Measurements from ENCODE around the gene MRPS6. TPM values are rescaled to one million over a fixed set of nuclear protein-coding genes. Genes with fewer than 3 reads are reported as not detected.

MRPS6 gene
- total RNA-seq, 1 experiment from 2014 or later = 19.0 TPM

DNA sequence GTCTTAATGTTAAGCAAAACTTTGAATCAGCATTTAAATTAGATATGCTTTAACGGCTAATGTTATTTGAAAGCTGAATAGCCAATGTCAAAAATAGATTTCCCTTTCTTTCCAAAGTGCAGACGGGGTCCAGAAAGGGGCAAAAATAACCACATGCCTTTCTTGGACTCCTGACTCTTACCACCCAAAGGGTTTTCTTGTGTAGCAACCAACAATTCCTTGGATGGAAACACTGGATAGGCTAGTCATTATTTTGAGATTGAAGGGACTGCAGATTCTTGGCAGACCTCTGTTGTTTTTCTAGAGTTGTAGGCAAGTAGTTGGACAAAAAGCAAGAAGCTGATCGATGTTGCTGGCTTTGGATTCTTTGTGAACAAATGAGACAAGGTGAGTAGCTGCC lies 107.0 kb downstream of the MRPS6 start:
- DNase-seq (ENCODE audit: low spot score) = no peak

DNA sequence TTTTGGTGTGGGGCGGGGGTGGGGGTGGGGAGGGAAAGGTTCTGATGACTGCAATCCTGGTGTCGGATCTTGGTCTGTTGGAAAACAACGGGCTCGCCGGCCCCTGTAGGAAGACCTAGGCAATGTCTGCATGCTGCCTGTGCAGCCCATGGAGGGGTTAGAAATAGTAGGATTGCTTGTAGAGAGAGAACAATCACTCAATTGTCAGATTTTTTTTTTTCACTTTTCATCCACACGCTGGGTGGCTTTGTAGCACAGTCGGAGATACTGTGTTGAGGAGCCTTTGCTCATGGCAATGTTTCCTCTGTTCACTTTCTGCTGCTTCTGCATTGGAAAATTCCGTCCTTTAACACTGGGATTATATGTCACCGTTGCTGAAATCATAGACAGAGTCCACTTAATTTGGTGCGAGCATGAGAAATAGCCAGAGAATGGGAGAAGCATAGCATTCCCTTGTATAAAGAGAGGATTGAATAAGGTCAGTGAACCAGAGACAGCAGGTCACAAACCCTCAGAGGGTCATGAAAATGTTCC lies 107.5 kb downstream of the MRPS6 start:
- DNase-seq (ENCODE audit: low spot score) = no peak

DNA sequence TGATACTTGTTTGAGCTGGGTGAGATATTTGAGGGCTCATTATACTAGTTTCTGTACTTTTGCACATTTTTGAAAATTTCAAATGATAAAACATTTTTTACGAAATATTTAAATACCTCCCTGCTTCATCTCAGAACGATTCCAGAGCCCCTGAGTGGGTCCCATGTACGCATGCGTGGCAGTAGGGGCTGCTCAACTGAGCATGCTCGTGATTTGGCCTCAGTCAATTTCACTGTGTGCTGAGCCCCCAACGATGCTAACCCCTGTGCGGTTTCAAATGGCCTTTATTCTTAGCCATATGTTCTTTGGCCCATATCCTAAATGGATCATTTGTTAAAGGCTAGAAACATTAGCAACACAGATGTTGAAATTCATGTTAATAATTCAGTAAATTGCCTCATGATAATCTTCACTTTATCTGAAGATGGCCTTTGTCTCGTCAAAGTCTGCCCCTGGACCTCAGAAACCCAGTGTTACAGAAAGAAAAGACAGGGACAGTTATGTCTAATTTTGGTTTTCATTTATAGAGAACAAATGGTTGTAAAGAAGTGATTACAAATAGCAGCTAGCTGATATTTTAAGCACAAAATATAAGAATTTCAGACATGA lies 108.2 kb downstream of the MRPS6 start:
- no peak for DNase-seq (ENCODE audit: low spot score)

DNA sequence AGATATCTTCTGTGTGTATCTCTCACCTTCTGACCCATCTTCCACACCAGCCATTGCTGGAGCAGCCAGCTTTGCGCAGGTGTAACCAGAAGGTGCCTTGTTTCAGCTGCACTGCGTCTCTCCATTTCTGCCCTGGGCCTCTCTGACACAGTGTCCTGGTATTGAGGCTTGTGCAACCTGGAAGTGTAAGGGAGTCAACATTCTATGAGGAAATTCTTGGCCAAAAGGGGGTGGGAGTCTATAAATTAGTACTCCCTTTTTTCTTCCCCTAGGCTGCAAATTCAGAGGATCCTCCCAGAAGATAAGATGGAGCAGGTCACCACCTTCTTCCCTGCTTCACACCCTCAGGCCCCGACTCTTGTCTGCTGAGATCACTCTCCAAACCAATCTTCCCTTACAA lies 109.1 kb downstream of the MRPS6 start:
- no peak for DNase-seq (ENCODE audit: low spot score)

- DNase-seq (ENCODE audit: low spot score) = no peak
Observed at GRCh38 chr21:34183331-34183928, 110.1 kb downstream of the MRPS6 start.

- DNase-seq (ENCODE audit: low spot score) = no peak
Observed at GRCh38 chr21:34184232-34184631, 110.9 kb downstream of the MRPS6 start.

GRCh38 chr21:34185026-34185750 lies 111.8 kb downstream of the MRPS6 start:
- DNase-seq (ENCODE audit: low spot score) = no peak

DNA sequence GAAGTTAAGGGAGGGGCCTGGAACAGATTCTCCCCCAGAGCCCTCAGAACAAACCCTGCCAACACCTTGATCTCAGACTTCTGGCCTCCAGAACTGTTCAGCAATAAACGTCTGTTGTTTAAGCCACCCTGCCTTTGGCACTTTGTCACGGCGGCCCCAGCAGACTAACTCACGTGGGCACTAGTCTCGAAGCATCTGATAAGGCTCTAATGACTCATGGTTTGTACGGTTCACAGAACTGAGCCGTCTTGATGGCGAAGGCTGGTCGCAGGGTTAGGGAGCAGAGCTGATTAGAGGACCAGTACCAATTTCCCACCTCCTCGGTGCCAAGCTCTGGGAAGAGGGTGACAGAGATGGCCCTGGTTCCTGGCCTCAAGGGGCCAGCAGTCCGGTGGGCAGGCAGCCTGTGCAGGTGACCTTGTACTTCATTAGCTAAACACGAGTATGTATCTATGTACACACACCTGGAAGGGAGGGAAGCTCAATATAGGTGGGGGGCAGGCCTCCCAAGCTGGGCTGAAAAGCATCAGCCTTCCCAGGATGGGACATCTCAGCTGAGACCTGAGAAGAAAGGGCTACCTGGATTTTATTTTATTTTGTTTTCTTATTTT lies 112.8 kb downstream of the MRPS6 start:
- DNase-seq (ENCODE audit: low spot score) = no peak

DNA sequence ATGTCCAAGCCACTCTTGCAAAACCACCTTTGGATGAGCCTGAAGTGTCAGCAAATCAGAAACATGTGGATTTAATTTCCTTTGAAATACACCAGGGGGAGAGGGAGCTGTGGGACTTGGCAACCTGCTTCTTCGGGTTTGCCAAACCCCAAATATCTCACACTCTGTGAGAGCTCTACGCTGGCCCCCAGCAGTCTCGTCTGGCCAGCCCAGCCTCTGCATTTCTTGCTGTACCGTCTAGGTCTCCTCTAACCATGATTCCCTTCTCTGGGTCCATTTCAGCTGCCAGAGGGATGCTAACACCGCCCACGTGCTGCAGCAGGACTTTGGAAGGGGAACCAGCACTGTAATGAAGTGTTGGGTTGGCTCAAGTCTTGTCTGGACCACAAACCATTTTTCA lies 114.6 kb downstream of the MRPS6 start:
- DNase-seq (ENCODE audit: low spot score) = no peak

- DNase-seq (ENCODE audit: low spot score) = no peak
Observed at GRCh38 chr21:34189506-34189905, 116.1 kb downstream of the MRPS6 start.

DNA sequence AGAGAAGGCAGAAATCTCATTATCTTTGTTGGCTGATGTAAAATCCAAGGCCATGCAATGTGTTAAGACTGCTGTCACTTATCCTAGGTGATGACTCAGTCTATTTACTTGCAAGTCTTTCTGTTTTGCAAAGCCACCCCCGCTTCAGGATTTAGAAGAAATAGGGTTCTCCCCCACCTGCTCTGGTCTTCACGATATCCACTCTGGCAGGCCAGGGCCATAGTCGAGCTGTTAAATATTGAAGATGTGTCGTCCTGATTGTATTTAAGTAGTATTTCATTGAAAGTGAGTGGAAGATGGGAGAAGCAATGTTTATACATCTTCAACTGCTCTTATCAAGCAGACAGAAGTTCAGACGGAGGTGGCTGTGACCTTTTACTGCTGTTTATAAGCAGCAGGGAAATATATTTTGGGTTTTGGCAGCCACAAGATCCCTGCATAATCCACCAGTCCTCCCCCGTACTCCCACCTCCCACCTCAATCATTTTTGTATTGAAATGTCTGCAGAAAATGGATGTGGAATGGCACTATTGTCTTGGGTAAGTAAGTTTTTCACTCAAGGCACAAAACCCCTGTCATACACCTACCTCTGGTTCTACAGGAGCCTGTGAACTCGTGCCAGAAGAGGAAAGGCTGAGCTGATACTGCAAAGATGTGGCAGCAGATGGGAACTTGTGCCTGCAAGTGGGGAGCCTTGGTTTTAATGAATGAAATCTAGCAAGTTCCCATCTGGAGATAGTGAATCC lies 117.4 kb downstream of the MRPS6 start:
- no peak for DNase-seq (ENCODE audit: low spot score)

DNA sequence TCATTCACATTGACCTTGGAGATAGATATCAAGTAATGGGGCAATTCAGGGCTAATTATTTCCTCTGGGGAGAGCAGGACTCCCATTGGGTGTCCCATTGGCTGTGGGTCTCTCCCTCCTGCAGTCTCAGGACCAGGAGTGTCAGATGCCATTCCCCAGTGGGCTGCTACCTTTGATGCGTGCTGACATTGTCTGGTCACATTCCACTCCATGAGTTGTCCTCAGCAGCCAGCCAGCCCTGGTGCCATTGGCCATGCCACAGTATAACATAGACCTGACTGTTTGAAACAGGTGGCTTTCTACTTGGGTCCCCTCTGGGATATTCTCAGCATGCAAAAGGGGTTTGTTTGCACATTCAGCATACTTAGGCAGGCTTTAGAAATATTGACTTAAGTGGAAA lies 118.5 kb downstream of the MRPS6 start:
- DNase-seq (ENCODE audit: low spot score) = no peak

Other genes with a start within 250 kb of the MRPS6 start
- gene ATP5PO, start 157.8 kb upstream of the MRPS6 start, total RNA-seq (2014; rRNA removed; shearing (Covaris generic)) = 70.1 and 71.3 TPM in 2 replicates
- 8.3 and 9.0 TPM in 2 replicates for gene SLC5A3, start within 50 bp of the MRPS6 start, total RNA-seq (2014; rRNA removed; shearing (Covaris generic))